Tibial nerve (tissue), 4 donors: ENCODE measurements around the gene ZNF746. TPM values are rescaled to one million over a fixed set of nuclear protein-coding genes. Genes with fewer than 3 reads are reported as not detected.

Source experiments
- DNase-seq, 2 donors: peaks; one replicate each; pipeline ENCODE4 v3.0.0-alpha.2; 2019; ENCODE audit warnings: low spot score in 2 of 2
- H3K27ac ChIP-seq, 4 donors: fragments of 200-600 bp; sonication (generic) in 3 of 4; one replicate each; pipeline ENCODE4 v1.5.1; 2017 to 2019; ENCODE audit warnings: mild to moderate bottlenecking in 1 of 4
- H3K27me3 ChIP-seq, 2 donors: fragments of 200-600 bp; sonication (generic) in 1 of 2; one replicate each; pipeline versions ENCODE4 v1.5.1 to v1.6.0; 2017 to 2019
- H3K36me3 ChIP-seq, 3 donors: fragments of 200-600 bp; sonication (generic); one replicate each; pipeline ENCODE4 v1.5.1; 2018 to 2019
- H3K4me1 ChIP-seq, 4 donors: fragments of 200-600 bp; sonication (generic) in 3 of 4; one replicate each; pipeline ENCODE4 v1.5.1; 2017 to 2019
- H3K4me3 ChIP-seq, 4 donors: fragments of 200-600 bp; sonication (generic) in 3 of 4; one replicate each; pipeline ENCODE4 v1.5.1; 2017 to 2019; ENCODE audit warnings: mild to moderate bottlenecking in 1 of 4, moderate library complexity in 1 of 4
- H3K9me3 ChIP-seq, 4 donors: fragments of 200-600 bp; sonication (generic) in 3 of 4; one replicate each; pipeline ENCODE4 v1.5.1; 2017 to 2019
- CTCF ChIP-seq, 5 experiments: fragments of 200-600 bp in 3 of 5; fragments of 450-650 bp in 2 of 5; sonication (generic) in 3 of 5; IDR thresholded peaks; one replicate each; pipeline ENCODE4 v1.5.1; 2016 to 2019; ENCODE audit warnings: antibody characterized with exemption in 5 of 5, mild to moderate bottlenecking in 3 of 5, moderate library complexity in 2 of 5
- EP300 ChIP-seq, 2 donors: sonication (generic); formaldehyde crosslinking; IDR thresholded peaks; one replicate each; pipeline ENCODE4 v1.6.1; 2017; ENCODE audit warnings: antibody characterized with exemption in 2 of 2, mild to moderate bottlenecking in 1 of 2
- POLR2A ChIP-seq, 2 donors: fragments of 450-650 bp; IDR thresholded peaks; one replicate each; pipeline ENCODE4 v1.6.1; 2017; ENCODE audit warnings: antibody characterized with exemption in 2 of 2, mild to moderate bottlenecking in 2 of 2, moderate library complexity in 2 of 2
- WGBS, 2 donors: methylation state at CpG; one replicate each; pipeline ENCODE4 v1.1.5; 2018; 5-methylcytosine and 5-hydroxymethylcytosine counted together
- total RNA-seq, 4 donors: library from RNA; depleted of rRNA; stranded (reverse); fragments of >200 nt; gene quantifications; one replicate each; pipeline ENCODE4 v1.1.0, GENCODE V29; 2016

The ZNF746 gene
- total RNA-seq, 4 donors from 2014 or later, result 28.4 to 43.2 (median 32.9) TPM

- H3K4me1 ChIP-seq, result peaks cover 0 to 29% (median 12%) of the 10 kb centered on the region in 4 donors
- TF ChIP-seq EP300 (IDR thresholded peaks at IDR 0.05), result no peak
- no peak for TF ChIP-seq CTCF (IDR thresholded peaks at IDR 0.05)
- no peak for TF ChIP-seq POLR2A (IDR thresholded peaks at IDR 0.05)
- H3K4me3 ChIP-seq, result no peak overlapping the region
- H3K9me3 ChIP-seq, result no peaks in the 10 kb centered on the region
- H3K36me3 ChIP-seq, result peaks cover 0 to 61% (median 0%) of the 10 kb centered on the region in 3 donors
- no peak overlapping the region for H3K27ac ChIP-seq
- DNase-seq, result no peak
- WGBS, 2 donors, result 88 to 90% methylated on average over 24 of the region's 24 CpGs
- H3K27me3 ChIP-seq, result no peaks in the 10 kb centered on the region
Measured at GRCh38 chr7:149455175-149455950, 42.2 kb downstream of the ZNF746 start.

GRCh38 chr7:149454750-149455149, 42.9 kb downstream of the ZNF746 start:
- TF ChIP-seq EP300 (IDR thresholded peaks at IDR 0.05) (no peak), POLR2A (IDR thresholded peaks at IDR 0.05) (no peak), CTCF (IDR thresholded peaks at IDR 0.05) (no peak)
- Histone ChIP-seq H3K27me3 (no peaks in the 10 kb centered on the region), H3K4me3 (no peak overlapping the region), H3K9me3 (no peaks in the 10 kb centered on the region), H3K27ac (no peak overlapping the region), H3K36me3 (peaks cover 0 to 67% (median 0%) of the 10 kb centered on the region in 3 donors), H3K4me1 (peaks cover 0 to 29% (median 12%) of the 10 kb centered on the region in 4 donors)
- WGBS, 2 donors, result 88 to 89% methylated on average over 5 of the region's 5 CpGs
- no peak for DNase-seq

- peaks cover 0 to 22% (median 6%) of the 10 kb centered on the region in 4 donors for H3K4me1 ChIP-seq
- H3K4me3 ChIP-seq, result no peak overlapping the region
- no peaks in the 10 kb centered on the region for H3K27me3 ChIP-seq
- H3K27ac ChIP-seq, result no peak overlapping the region
- no peak for TF ChIP-seq CTCF (IDR thresholded peaks at IDR 0.05)
- no peak for TF ChIP-seq POLR2A (IDR thresholded peaks at IDR 0.05)
- TF ChIP-seq EP300 (IDR thresholded peaks at IDR 0.05), result no peak
- DNase-seq, result no peak
- peaks cover 0 to 75% (median 5%) of the 10 kb centered on the region in 3 donors for H3K36me3 ChIP-seq
- no peaks in the 10 kb centered on the region for H3K9me3 ChIP-seq
- WGBS, 2 donors, result 90 to 92% methylated on average over 10 of the region's 10 CpGs
Measured at GRCh38 chr7:149454006-149454405, 43.6 kb downstream of the ZNF746 start.

GRCh38 chr7:149450821-149451220, 46.8 kb downstream of the ZNF746 start:
- 91 to 94% methylated on average over 10 of the region's 10 CpGs for WGBS, 2 donors
- TF ChIP-seq POLR2A (IDR thresholded peaks at IDR 0.05), result no peak
- TF ChIP-seq EP300 (IDR thresholded peaks at IDR 0.05), result no peak
- TF ChIP-seq CTCF (IDR thresholded peaks at IDR 0.05), result no peak
- DNase-seq, result no peak
- H3K4me1 ChIP-seq, result no peaks in the 10 kb centered on the region
- H3K4me3 ChIP-seq, result no peak overlapping the region
- no peaks in the 10 kb centered on the region for H3K27me3 ChIP-seq
- H3K27ac ChIP-seq, result no peak overlapping the region
- H3K36me3 ChIP-seq, result peaks cover 0 to 98% (median 20%) of the 10 kb centered on the region in 3 donors
- H3K9me3 ChIP-seq, result no peaks in the 10 kb centered on the region

- Histone ChIP-seq H3K4me1 (no peaks in the 10 kb centered on the region), H3K9me3 (no peaks in the 10 kb centered on the region), H3K27ac (no peak overlapping the region), H3K4me3 (no peak overlapping the region), H3K36me3 (peaks cover 0 to 97% (median 22%) of the 10 kb centered on the region in 3 donors), H3K27me3 (no peaks in the 10 kb centered on the region)
- WGBS, 2 donors, result 97 to 99% methylated on average over 4 to 6 of the region's 6 CpGs
- TF ChIP-seq CTCF (IDR thresholded peaks at IDR 0.05), result no peak
- TF ChIP-seq EP300 (IDR thresholded peaks at IDR 0.05), result no peak
- no peak for TF ChIP-seq POLR2A (IDR thresholded peaks at IDR 0.05)
- no peak for DNase-seq
Measured at GRCh38 chr7:149449897-149450296, 47.7 kb downstream of the ZNF746 start.
